Fibroblast of villous mesenchyme (primary cell): ENCODE data around the gene NLRC4. TPM values are rescaled to one million over a fixed set of nuclear protein-coding genes. Genes with fewer than 3 reads are reported as not detected.
"Not testable (repeated sequence)": the region's sequence is repeated elsewhere in the genome, so short reads cannot be mapped to it uniquely, and the experiment has no call there.

Experiments
- DNase-seq: peaks from one replicate; pipeline ENCODE4 v3.0.0-alpha.2; 2010; ENCODE audit warnings: low read depth
- H3K4me3 ChIP-seq: 2 replicates; pipeline ENCODE4 v1.5.1; 2011; ENCODE audit warnings: low read depth, mild to moderate bottlenecking, low read length
- total RNA-seq: library from RNA; depleted of rRNA; stranded (reverse); fragments of >200 nt; gene quantifications from 2 replicates; pipeline ENCODE4 v1.2.3, GENCODE V29; 2012
- TF ChIP-seq, protein P1 (sequence below): IDR thresholded peaks from 2 replicates; pipeline ENCODE4 v1.5.1; 2012; ENCODE audit warnings: low read depth, mild to moderate bottlenecking, low read length; ENCODE audit not compliant: insufficient read depth

NLRC4 gene, protein sequence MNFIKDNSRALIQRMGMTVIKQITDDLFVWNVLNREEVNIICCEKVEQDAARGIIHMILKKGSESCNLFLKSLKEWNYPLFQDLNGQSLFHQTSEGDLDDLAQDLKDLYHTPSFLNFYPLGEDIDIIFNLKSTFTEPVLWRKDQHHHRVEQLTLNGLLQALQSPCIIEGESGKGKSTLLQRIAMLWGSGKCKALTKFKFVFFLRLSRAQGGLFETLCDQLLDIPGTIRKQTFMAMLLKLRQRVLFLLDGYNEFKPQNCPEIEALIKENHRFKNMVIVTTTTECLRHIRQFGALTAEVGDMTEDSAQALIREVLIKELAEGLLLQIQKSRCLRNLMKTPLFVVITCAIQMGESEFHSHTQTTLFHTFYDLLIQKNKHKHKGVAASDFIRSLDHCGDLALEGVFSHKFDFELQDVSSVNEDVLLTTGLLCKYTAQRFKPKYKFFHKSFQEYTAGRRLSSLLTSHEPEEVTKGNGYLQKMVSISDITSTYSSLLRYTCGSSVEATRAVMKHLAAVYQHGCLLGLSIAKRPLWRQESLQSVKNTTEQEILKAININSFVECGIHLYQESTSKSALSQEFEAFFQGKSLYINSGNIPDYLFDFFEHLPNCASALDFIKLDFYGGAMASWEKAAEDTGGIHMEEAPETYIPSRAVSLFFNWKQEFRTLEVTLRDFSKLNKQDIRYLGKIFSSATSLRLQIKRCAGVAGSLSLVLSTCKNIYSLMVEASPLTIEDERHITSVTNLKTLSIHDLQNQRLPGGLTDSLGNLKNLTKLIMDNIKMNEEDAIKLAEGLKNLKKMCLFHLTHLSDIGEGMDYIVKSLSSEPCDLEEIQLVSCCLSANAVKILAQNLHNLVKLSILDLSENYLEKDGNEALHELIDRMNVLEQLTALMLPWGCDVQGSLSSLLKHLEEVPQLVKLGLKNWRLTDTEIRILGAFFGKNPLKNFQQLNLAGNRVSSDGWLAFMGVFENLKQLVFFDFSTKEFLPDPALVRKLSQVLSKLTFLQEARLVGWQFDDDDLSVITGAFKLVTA
- total RNA-seq = not detected in 2 replicates

DNA sequence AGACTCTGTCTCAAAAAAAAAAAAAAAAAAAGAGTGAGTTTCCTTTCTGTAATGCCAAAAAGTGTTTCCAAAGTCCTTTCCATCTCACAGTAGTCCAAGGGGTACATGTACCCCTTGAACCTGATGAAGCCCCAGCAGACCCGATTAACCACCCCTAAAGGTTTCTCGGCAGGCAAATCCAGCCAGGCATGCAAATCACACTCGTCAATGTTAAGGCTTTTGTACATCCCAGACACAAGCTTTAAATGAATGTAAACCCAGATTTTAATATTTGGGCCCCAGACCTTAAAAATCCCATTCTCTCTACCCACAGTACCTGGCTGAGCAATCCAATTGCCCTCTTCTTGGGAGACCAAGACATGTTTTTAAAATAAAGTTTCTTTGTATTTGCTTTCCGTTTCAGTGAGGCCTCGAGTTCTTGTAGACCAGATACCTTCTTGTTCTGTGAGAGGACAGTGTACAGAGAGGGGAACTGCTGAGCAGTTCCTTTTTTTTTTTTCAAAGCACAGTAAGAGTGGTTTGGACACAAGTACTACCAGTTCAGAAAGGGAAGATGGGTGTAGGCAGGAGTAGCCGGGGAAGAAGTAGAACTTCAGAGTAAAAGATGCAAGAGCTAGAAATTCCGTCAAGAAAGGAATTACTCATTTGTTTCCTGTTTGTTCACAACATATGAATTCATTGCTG, at the start of gene NLRC4:
Gene NLRC4, minus strand, starts transcription at position 465 of the 684 bp plus-strand sequence. CDS start 8,111 bp downstream, outside the sequence.
- no peak within 1 kb of the TSS for H3K4me3 ChIP-seq
- TF ChIP-seq, protein P1, sequence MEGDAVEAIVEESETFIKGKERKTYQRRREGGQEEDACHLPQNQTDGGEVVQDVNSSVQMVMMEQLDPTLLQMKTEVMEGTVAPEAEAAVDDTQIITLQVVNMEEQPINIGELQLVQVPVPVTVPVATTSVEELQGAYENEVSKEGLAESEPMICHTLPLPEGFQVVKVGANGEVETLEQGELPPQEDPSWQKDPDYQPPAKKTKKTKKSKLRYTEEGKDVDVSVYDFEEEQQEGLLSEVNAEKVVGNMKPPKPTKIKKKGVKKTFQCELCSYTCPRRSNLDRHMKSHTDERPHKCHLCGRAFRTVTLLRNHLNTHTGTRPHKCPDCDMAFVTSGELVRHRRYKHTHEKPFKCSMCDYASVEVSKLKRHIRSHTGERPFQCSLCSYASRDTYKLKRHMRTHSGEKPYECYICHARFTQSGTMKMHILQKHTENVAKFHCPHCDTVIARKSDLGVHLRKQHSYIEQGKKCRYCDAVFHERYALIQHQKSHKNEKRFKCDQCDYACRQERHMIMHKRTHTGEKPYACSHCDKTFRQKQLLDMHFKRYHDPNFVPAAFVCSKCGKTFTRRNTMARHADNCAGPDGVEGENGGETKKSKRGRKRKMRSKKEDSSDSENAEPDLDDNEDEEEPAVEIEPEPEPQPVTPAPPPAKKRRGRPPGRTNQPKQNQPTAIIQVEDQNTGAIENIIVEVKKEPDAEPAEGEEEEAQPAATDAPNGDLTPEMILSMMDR = no peak
- no peak for DNase-seq

GRCh38 chr2:32310577-32310976, 45.9 kb upstream of the NLRC4 start:
- TF ChIP-seq, protein P1 = no peak
- no peak for DNase-seq
- H3K4me3 ChIP-seq = no peak overlapping the region

- not testable (repeated sequence) for DNase-seq, H3K4me3 ChIP-seq
Measured at GRCh38 chr2:32293966-32294562, 29.4 kb upstream of the NLRC4 start.

- not testable (repeated sequence) for H3K4me3 ChIP-seq, DNase-seq
Measured at GRCh38 chr2:32293493-32293892, 28.8 kb upstream of the NLRC4 start.

DNA sequence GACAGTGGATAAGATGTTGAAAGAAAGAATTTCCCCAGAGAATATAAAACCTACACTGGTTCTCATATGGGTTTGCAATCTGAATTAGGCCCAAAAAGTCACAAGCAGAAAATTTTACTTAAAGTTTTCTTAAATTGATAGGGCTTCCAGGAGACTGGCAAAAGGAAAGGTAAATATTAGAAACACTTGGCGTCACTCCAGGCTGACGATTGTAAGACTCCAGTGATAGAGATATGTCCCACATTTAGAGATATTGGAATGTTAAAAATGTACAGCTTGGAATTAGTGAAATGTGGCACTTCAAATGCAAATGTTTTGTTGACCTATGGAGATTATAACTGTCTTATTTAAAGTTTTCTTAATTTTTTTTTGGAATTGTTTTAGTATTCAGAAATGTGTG, 27.1 kb upstream of the NLRC4 start:
- TF ChIP-seq, protein P1 = no peak
- DNase-seq = no peak
- no peak overlapping the region for H3K4me3 ChIP-seq

DNA sequence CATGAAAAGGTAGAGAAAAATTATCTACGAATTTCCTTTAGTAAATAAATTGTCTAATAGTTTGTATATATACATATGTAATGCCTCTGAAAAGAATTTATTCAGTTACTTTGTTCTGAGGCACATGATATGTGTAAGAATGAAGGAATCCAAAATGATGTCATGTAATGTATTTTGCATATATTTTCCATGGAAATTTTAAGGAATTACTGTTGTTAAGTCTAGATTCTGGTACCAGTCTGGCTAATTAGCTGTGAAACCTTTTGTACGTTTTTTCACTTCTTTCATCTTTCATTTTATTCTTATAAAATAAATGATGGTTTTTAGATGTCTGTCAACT, 25.3 kb upstream of the NLRC4 start:
- DNase-seq = no peak
- no peak overlapping the region for H3K4me3 ChIP-seq
- TF ChIP-seq, protein P1 = no peak

- H3K4me3 ChIP-seq = no peak overlapping the region
- TF ChIP-seq, protein P1 = no peak
- DNase-seq = peak; percentile 94
Measured at GRCh38 chr2:32289165-32289999, 24.7 kb upstream of the NLRC4 start.
